MCF 10A (cell line): ENCODE results near the gene SNAP29. TPM values are rescaled to one million over a fixed set of nuclear protein-coding genes. Genes with fewer than 3 reads are reported as not detected.
"Not testable (repeated sequence)": the region's sequence is repeated elsewhere in the genome, so short reads cannot be mapped to it uniquely, and the experiment has no call there.

Experiments used
- BruUV-seq: library from RNA; stranded (reverse); fragments of 400-500 nt; replicated peaks from 2 replicates; lab custom pipeline; 2021; lab: Mats Ljungman, UMichigan
- CTCF ChIA-PET: fragments of 300-600 bp; sonication (Branson Sonifier 250); formaldehyde crosslinking; extraction: SDS; loops from one replicate; lab custom pipeline; 2021; ENCODE audit warnings: antibody characterized with exemption, inconsistent platforms; lab: Yijun Ruan, JAX
- POLR2A ChIA-PET: fragments of 300-600, 350-650 bp; sonication (Branson Sonifier 250); formaldehyde crosslinking; extraction: SDS; loops from one replicate; lab custom pipeline; 2020; ENCODE audit warnings: antibody characterized with exemption, inconsistent platforms; lab: Yijun Ruan, JAX
- DNase-seq: peaks from one replicate; pipeline ENCODE4 v3.0.0-alpha.2; 2018; ENCODE audit not compliant: unreplicated experiment
- H3K27ac Mint-ChIP-seq: one replicate; pipeline ENCODE4 v1.8.0; 2022; ENCODE audit warnings: mild to moderate bottlenecking, low read depth, mixed read lengths; ENCODE audit not compliant: unreplicated experiment
- H3K27me3 Mint-ChIP-seq: one replicate; pipeline ENCODE4 v1.8.0; 2022; ENCODE audit warnings: mixed read lengths; ENCODE audit not compliant: insufficient read depth, unreplicated experiment
- H3K36me3 Mint-ChIP-seq: one replicate; pipeline ENCODE4 v1.8.0; 2022; ENCODE audit warnings: mild to moderate bottlenecking, moderate library complexity, mixed read lengths; ENCODE audit not compliant: insufficient read depth, unreplicated experiment
- H3K4me1 Mint-ChIP-seq: one replicate; pipeline ENCODE4 v1.8.0; 2022; ENCODE audit warnings: mixed read lengths; ENCODE audit not compliant: insufficient read depth, unreplicated experiment
- H3K4me3 Mint-ChIP-seq: one replicate; pipeline ENCODE4 v1.8.0; 2022; ENCODE audit warnings: mild to moderate bottlenecking, moderate library complexity, mixed read lengths; ENCODE audit not compliant: unreplicated experiment
- H3K9me3 Mint-ChIP-seq: one replicate; pipeline ENCODE4 v1.8.0; 2022; ENCODE audit warnings: mixed read lengths; ENCODE audit not compliant: unreplicated experiment
- intact Hi-C: fragments of 100-400 bp; cut with micrococcal nuclease; formaldehyde crosslinking; loops from 2 replicates; pipeline ENCODE4 v1.14.1; 2022
- total RNA-seq: library from RNA; stranded (reverse); gene quantifications from 2 replicates; pipeline ENCODE4 v1.2.3, GENCODE V29; 2022
- TF ChIP-seq, protein P1 (sequence below): fragments of 200-600 bp; IDR thresholded peaks from one replicate; pipeline ENCODE4 v1.8.0; 2022; ENCODE audit warnings: antibody characterized with exemption, mild to moderate bottlenecking; ENCODE audit not compliant: unreplicated experiment

The SNAP29 gene
- total RNA-seq, 1 experiment from 2014 or later: 28.7 TPM

DNA sequence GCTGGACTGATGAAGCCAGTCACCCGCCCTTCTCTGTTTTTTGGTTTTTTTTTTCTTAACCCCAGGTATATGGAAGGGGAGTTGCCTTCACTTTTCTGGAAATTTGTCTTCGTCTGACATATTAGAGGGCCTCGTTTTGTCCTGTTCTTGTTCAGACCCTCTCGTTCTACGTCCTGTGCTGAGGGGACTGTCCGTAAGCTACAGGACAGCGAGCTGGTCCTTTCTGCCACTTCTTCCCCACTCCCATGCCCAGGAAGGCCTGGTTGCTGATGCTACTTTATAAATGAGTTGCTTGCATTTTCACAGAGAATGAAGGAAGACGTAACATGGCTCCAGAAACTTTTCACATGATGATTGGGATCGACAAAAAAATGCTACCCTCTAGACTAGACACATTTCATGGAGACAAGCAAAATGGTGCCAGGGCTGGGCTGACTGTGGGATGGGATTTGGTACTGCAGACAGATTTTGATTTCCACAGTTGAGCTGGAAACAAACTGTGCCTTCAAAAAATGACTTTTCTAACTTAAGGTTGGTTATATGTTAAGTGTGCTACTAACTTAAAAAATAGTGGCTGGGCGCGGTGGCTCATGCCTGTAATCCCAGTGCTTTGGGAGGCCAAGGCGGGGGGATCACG, 31.2 kb downstream of the SNAP29 start:
- peaks cover 30% of the 10 kb centered on the region for H3K36me3 Mint-ChIP-seq
- ChIA-PET POLR2A (interaction anchor here (0.6 to 1.9 kb wide), 2 partner anchors 14 to 18 kb away, joined by 5 to 6 read pairs; no protein-coding TSS in a partner anchor), CTCF (interaction anchor here (0.6 to 1.6 kb wide), 4 partner anchors 14 to 110 kb away, joined by 3 to 6 read pairs (median 4); partner anchors contain the start of gene CRKL)
- intact Hi-C loops: loop anchor here (5.0 kb wide), 1 partner anchor 112 kb away; the partner anchor contains the start of gene THAP7
- H3K27me3 Mint-ChIP-seq: no peaks in the 10 kb centered on the region
- TF ChIP-seq, protein P1, sequence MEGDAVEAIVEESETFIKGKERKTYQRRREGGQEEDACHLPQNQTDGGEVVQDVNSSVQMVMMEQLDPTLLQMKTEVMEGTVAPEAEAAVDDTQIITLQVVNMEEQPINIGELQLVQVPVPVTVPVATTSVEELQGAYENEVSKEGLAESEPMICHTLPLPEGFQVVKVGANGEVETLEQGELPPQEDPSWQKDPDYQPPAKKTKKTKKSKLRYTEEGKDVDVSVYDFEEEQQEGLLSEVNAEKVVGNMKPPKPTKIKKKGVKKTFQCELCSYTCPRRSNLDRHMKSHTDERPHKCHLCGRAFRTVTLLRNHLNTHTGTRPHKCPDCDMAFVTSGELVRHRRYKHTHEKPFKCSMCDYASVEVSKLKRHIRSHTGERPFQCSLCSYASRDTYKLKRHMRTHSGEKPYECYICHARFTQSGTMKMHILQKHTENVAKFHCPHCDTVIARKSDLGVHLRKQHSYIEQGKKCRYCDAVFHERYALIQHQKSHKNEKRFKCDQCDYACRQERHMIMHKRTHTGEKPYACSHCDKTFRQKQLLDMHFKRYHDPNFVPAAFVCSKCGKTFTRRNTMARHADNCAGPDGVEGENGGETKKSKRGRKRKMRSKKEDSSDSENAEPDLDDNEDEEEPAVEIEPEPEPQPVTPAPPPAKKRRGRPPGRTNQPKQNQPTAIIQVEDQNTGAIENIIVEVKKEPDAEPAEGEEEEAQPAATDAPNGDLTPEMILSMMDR: no peak
- BruUV-seq: no TSS peak
- H3K27ac Mint-ChIP-seq: no peak overlapping the region
- H3K4me1 Mint-ChIP-seq: peaks cover 10% of the 10 kb centered on the region
- H3K9me3 Mint-ChIP-seq: no peaks in the 10 kb centered on the region
- no peak for DNase-seq
- no peak overlapping the region for H3K4me3 Mint-ChIP-seq

DNA sequence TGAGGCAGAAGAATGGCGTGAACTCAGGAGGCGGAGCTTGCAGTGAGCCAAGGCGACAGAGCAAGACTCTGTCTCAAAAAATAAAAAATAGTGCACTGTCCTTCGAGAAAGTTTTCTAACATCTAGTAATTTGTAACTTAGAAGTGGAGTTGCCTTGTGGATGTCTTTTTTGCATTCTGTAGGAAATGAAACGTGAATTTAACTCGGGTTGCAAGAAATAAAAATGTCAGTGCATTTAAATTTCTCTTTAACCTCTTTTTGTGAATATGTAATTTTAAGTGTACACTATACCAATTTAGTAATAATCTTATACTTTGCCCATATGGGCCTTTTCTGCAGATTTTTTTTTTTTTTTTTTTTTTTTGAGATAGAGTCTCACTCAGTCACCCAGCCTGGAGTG, 32.2 kb downstream of the SNAP29 start:
- peaks cover under 1% of the 10 kb centered on the region for H3K4me1 Mint-ChIP-seq
- CTCF ChIA-PET: no interaction called here
- peaks cover 30% of the 10 kb centered on the region for H3K36me3 Mint-ChIP-seq
- POLR2A ChIA-PET: interaction anchor here (0.6 to 1.3 kb wide), 2 partner anchors 14 to 19 kb away, joined by 3 to 5 read pairs; no protein-coding TSS in a partner anchor
- no TSS peak for BruUV-seq
- TF ChIP-seq, protein P1: no peak
- intact Hi-C loops: no loop called here
- DNase-seq: no peak
- no peak overlapping the region for H3K27ac Mint-ChIP-seq
- no peak overlapping the region for H3K4me3 Mint-ChIP-seq
- no peaks in the 10 kb centered on the region for H3K27me3 Mint-ChIP-seq
- H3K9me3 Mint-ChIP-seq: no peaks in the 10 kb centered on the region

DNA sequence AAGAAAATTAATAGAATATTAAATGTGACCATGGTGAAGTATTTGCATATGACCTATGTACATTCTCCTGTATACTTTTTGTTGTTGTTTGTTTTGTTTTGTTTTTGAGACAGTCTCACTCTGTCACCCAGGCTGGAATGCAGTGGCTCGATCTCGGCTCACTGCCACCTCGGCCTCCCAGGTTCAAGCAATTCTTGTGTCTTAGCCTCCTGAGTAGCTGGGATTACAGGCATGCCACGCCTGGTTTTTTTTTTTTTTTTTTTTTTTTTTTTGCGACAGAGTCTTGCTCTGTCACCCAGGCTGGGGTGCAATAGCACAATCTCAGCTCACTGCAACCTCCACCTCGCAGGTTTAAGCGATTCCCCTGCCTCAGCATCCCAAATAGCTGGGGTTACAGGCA, 38.9 kb downstream of the SNAP29 start:
- POLR2A ChIA-PET: interaction anchor here (0.7 kb wide), 1 partner anchor 1031 kb away, joined by 3 read pairs; no protein-coding TSS in a partner anchor
- H3K9me3 Mint-ChIP-seq, DNase-seq, intact Hi-C loops, BruUV-seq, H3K4me3 Mint-ChIP-seq, H3K27ac Mint-ChIP-seq, H3K36me3 Mint-ChIP-seq, H3K4me1 Mint-ChIP-seq, H3K27me3 Mint-ChIP-seq: not testable (repeated sequence)
- CTCF ChIA-PET: interaction anchor here (0.6 to 6.0 kb wide), 4 partner anchors 11 to 54 kb away, joined by 3 to 27 read pairs (median 4); no protein-coding TSS in a partner anchor

DNA sequence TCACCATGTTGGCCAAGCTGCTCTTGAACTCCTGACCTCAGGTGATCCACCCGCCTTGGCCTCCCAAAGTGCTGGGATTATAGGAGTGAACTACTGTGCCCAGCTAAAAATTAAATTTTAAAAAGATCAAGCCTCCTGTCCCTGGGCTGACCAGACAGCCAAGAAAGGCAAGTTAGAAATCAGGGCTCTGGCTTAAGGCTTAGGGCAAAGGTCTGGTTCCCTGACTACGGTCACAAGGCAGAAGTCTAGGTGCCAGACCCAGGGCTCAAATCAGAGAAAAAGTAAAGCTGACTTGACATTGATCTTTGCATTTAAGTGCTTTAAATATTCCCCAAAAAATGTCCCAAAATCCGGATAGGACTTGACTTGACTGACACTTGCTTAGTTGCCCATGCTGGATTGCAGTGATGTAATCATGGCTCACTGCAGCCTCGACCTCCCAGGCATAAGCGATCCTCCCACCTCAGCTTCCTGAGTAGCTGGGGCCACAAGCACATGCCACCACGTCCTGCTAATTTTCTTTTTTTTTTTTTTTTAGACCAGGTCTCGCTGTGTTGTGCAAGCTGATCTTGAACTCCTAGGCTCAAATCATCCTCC, 41.1 kb downstream of the SNAP29 start:
- ChIA-PET CTCF (interaction anchor here (0.6 to 6.0 kb wide), 2 partner anchors 14 to 31 kb away, joined by 4 to 27 read pairs; no protein-coding TSS in a partner anchor), POLR2A (interaction anchor here (0.6 kb wide), 1 partner anchor 102 kb away, joined by 3 read pairs; the partner anchor contains the start of gene THAP7)
- H3K4me1 Mint-ChIP-seq: peaks cover 9% of the 10 kb centered on the region
- BruUV-seq: no TSS peak
- no peaks in the 10 kb centered on the region for H3K36me3 Mint-ChIP-seq
- H3K9me3 Mint-ChIP-seq: no peaks in the 10 kb centered on the region
- no peaks in the 10 kb centered on the region for H3K27me3 Mint-ChIP-seq
- H3K4me3 Mint-ChIP-seq: no peak overlapping the region
- DNase-seq: no peak
- TF ChIP-seq, protein P1: no peak
- intact Hi-C loops: no loop called here
- H3K27ac Mint-ChIP-seq: no peak overlapping the region

DNA sequence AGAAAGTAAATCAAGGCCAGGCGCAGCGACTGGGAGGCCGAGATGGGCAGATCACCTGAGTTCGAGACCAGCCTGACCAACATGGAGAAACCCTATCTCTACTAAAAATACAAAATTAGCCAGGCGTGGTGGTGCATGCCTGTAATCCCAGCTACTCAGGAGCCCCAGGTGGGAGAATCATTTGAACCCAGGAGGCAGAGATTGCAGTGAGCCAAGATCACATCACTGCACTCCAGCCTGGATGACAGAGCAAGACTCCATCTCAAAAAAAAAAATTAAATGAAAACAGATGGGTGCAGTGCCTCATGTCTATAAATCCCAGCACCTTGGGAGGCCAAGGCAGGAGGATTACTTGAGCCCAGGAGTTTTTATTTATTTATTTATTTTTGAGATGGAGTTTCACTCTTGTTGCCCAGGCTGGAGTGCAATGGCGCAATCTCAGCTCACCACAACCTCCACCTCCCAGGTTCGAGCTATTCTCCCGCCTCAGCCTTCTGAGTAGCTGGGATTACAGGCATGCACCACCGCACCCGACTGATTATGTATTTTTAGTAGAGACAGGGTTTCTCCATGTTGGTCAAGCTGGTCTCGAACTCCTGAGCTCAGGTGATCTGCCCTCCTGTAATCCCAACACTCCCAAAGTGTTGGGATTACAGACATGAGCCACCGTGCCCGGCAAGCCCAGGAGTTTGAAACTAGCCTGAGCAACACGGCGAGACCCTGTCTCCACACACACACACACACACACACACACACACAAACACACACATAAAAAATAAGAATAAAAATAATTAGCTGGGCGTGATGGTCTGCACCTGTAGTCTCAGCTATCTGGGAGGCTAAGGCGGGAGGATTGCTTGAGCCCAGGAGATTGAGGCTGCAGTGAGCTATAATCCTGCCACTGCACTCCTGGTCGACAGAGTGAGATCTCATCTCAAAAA, 42.6 kb downstream of the SNAP29 start:
- H3K36me3 Mint-ChIP-seq, POLR2A ChIA-PET, intact Hi-C loops, BruUV-seq, H3K4me3 Mint-ChIP-seq, H3K27ac Mint-ChIP-seq, H3K27me3 Mint-ChIP-seq, H3K9me3 Mint-ChIP-seq, DNase-seq: not testable (repeated sequence)
- peaks cover 15% of the 10 kb centered on the region for H3K4me1 Mint-ChIP-seq
- CTCF ChIA-PET: interaction anchor here (0.6 to 1.1 kb wide), 3 partner anchors 16 to 742 kb away, joined by 3 to 11 read pairs (median 3); no protein-coding TSS in a partner anchor
